BLaER1 (cell line): Measurements from ENCODE around the gene UBE3C.

Experiments
- H3K27ac ChIP-seq: shearing (Covaris generic); formaldehyde crosslinking; 2 replicates; pipeline ENCODE4 v1.8.1; 2022
- H3K27me3 ChIP-seq: shearing (Covaris generic); formaldehyde crosslinking; 2 replicates; pipeline ENCODE4 v1.8.1; 2022
- H3K36me3 ChIP-seq: shearing (Covaris generic); formaldehyde crosslinking; 2 replicates; pipeline ENCODE4 v1.8.1; 2022
- H3K4me1 ChIP-seq: shearing (Covaris generic); formaldehyde crosslinking; 2 replicates; pipeline ENCODE4 v1.8.1; 2022
- H3K4me2 ChIP-seq: shearing (Covaris generic); formaldehyde crosslinking; 2 replicates; pipeline ENCODE4 v1.8.1; 2022
- H3K4me3 ChIP-seq: shearing (Covaris generic); formaldehyde crosslinking; 2 replicates; pipeline ENCODE4 v1.8.1; 2022
- H3K9ac ChIP-seq: shearing (Covaris generic); formaldehyde crosslinking; 2 replicates; pipeline ENCODE4 v1.8.1; 2022
- H3K9me3 ChIP-seq: shearing (Covaris generic); formaldehyde crosslinking; 2 replicates; pipeline ENCODE4 v1.8.1; 2022
- H4K20me1 ChIP-seq: shearing (Covaris generic); formaldehyde crosslinking; 2 replicates; pipeline ENCODE4 v1.8.1; 2022
- Cebpa-rat ChIP-seq: shearing (Covaris generic); IDR thresholded peaks from 2 replicates; pipeline ENCODE4 v1.8.1; 2022

UBE3C gene

GRCh38 chr7:157313645-157314044 is 174.9 kb downstream of the UBE3C start:
- no peak overlapping the region for H3K9ac ChIP-seq
- TF ChIP-seq Cebpa-rat, result no peak

GRCh38 chr7:157318015-157318706 is 179.4 kb downstream of the UBE3C start:
- Histone ChIP-seq H3K27me3 (no peaks in the 10 kb centered on the region), H3K9ac (peak overlapping the region; percentile 10; the same call in 1 of the 2 replicates), H3K9me3 (no peaks in the 10 kb centered on the region), H4K20me1 (no peaks in the 10 kb centered on the region), H3K27ac (peak overlapping the region; percentile 58; the same call in 1 of the 2 replicates), H3K4me3 (no peak overlapping the region), H3K4me1 (peaks cover 42% of the 10 kb centered on the region), H3K4me2 (peak overlapping the region; percentile 52), H3K36me3 (no peaks in the 10 kb centered on the region)
- TF ChIP-seq Cebpa-rat, result no peak

More at GRCh38 chr7:157313645-157314044, 174.9 kb downstream of the UBE3C start:
- Histone ChIP-seq H3K4me3 (no peak overlapping the region), H4K20me1 (no peaks in the 10 kb centered on the region), H3K4me2 (no peak overlapping the region), H3K36me3 (no peaks in the 10 kb centered on the region), H3K9me3 (no peaks in the 10 kb centered on the region), H3K4me1 (peaks cover 16% of the 10 kb centered on the region), H3K27ac (no peak overlapping the region), H3K27me3 (no peaks in the 10 kb centered on the region)
